Bronchial epithelial cell (primary cell): Measurements from ENCODE around the gene PRKD2. TPM values are rescaled to one million over a fixed set of nuclear protein-coding genes. Genes with fewer than 3 reads are reported as not detected.
"Not testable (repeated sequence)": the region's sequence is repeated elsewhere in the genome, so short reads cannot be mapped to it uniquely, and the experiment has no call there.

Source experiments
- DNase-seq: peaks from one replicate; pipeline ENCODE4 v3.0.0-alpha.2; 2010; ENCODE audit warnings: low read depth
- FAIRE-seq: peaks from 2 replicates; lab custom pipeline; 2011; peaks lifted over from hg19 to GRCh38; lab: Jason Lieb, UNC
- H3K27me3 ChIP-seq: 2 replicates; pipeline ENCODE4 v1.5.1; 2011; ENCODE audit warnings: low read length; ENCODE audit not compliant: control insufficient read depth, insufficient read depth
- H3K36me3 ChIP-seq: 2 replicates; pipeline ENCODE4 v1.5.1; 2011; ENCODE audit warnings: low read length; ENCODE audit not compliant: control insufficient read depth, insufficient read depth
- H3K4me3 ChIP-seq: 2 replicates; pipeline ENCODE4 v1.5.1; 2011; ENCODE audit warnings: mild to moderate bottlenecking, low read depth, low read length, control low read depth
- total RNA-seq: library from RNA; depleted of rRNA; stranded (reverse); fragments of >200 nt; gene quantifications from 2 replicates; pipeline ENCODE4 v1.2.1, GENCODE V29; 2014
- TF ChIP-seq, protein P1 (sequence below): IDR thresholded peaks from 2 replicates; pipeline ENCODE4 v1.5.1; 2011; ENCODE audit warnings: mild to moderate bottlenecking, moderate library complexity, low read length, control low read depth, inconsistent platforms; ENCODE audit not compliant: insufficient read depth, severe bottlenecking

PRKD2 gene
- total RNA-seq, result 18.8 and 24.5 TPM in 2 replicates

DNA sequence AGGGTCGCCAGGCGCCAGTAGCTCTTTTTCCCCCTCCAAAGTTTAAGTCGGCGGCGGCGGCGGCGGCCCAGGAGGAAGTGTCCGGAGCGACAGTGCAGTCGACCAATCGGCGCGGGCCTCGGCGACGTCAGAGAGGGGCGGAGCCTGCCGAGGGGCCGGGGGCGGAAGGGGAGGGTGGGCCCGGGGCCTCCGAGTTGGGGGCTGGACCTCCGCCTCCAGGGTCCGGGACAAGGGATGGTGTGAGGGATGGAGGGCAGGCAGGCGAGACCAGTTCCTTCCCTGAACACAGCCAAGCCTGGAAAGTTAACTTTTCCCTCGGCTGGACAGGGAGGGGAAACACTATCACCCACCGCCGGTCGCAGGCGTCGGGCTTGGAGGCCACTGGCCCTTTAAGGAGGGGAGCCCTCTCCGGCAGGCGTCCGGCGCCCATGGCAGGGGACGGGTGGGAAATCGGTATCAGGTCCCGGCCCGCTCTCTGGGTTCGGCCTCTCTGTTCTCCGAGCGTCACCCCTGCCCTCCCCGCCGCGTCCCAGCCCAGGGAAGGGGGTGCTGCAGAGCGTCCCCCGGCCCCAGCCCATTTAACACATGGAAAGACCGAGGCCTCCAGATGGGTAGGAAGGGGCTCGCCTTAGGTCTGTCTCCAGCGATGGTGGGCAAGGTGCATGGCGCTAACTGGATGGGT, at the start of gene PRKD2:
TSS of gene PRKD2 (minus strand) at position 81 of the 682 bp plus-strand sequence. CDS start 744 bp downstream, outside the sequence.
- H3K27me3 ChIP-seq, result no peaks in the 10 kb centered on the region
- DNase-seq, result peak; percentile 31
- peak within 1 kb of the TSS; percentile 83 for H3K4me3 ChIP-seq
- TF ChIP-seq, protein P1, sequence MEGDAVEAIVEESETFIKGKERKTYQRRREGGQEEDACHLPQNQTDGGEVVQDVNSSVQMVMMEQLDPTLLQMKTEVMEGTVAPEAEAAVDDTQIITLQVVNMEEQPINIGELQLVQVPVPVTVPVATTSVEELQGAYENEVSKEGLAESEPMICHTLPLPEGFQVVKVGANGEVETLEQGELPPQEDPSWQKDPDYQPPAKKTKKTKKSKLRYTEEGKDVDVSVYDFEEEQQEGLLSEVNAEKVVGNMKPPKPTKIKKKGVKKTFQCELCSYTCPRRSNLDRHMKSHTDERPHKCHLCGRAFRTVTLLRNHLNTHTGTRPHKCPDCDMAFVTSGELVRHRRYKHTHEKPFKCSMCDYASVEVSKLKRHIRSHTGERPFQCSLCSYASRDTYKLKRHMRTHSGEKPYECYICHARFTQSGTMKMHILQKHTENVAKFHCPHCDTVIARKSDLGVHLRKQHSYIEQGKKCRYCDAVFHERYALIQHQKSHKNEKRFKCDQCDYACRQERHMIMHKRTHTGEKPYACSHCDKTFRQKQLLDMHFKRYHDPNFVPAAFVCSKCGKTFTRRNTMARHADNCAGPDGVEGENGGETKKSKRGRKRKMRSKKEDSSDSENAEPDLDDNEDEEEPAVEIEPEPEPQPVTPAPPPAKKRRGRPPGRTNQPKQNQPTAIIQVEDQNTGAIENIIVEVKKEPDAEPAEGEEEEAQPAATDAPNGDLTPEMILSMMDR, result no peak
- peaks cover 15% of the 10 kb centered on the region for H3K36me3 ChIP-seq
- no peak for FAIRE-seq

DNA sequence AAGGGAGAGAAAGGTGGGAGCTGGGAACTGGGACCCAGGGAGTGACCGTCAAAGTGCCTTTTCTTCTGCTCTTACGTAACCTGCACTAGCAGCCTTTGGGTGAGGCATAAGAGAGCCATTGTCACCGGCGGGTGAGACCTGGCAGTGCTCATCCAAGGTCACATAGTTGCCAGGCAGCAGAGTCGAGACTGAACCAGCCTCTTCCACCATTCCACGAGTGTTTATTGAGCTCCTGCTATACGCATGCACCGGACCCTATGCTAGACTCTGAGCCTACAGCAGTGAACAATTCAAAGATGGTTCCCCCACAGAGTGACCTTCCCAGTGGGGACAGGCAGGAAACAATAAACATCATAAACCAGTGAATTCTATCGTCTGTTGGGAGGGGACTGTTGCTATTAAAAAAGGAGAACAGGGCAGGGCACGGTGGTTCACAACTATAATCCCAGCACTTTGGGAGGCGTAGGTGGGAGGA, 47.9 kb upstream of the PRKD2 start:
- no peak for FAIRE-seq
- TF ChIP-seq, protein P1, result no peak

DNA sequence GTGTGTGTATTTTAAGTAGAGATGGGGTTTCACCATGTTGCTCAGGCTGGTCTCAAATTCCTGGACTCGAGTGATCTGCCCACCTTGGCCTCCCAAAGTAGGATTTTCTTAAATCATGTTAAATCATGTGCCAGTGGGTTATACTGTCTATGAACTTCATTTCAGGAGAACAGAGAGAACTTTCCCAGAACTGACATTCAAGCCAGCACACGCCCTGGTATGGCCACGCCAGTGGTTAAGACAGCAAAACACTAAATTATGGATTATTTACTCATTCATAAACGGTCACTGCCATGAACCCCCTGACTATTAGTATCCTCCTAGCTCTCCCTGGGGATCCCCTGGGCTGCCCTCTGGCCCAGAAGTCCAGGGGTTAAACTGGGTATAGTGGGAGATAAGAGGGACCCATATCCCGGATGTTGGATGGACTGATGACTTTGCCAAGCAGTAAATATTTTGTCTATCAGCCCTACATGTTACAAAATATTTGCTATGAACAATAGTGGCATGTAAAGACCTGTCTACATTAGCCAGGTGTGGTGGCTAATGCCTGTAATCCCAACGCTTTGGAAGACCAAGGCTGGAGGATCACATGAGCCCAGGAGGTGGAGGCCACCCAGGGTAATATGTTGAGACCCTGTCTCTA, 45.5 kb upstream of the PRKD2 start:
- FAIRE-seq (peak; percentile 32), DNase-seq (peak; percentile 96)
- Histone ChIP-seq H3K27me3 (no peaks in the 10 kb centered on the region), H3K4me3 (no peak overlapping the region), H3K36me3 (no peaks in the 10 kb centered on the region)
- TF ChIP-seq, protein P1, result no peak

More for the DNA sequence above, 47.9 kb upstream of the PRKD2 start:
- Histone ChIP-seq H3K36me3 (no peaks in the 10 kb centered on the region), H3K27me3 (no peaks in the 10 kb centered on the region), H3K4me3 (no peak overlapping the region)
- DNase-seq, result no peak

DNA sequence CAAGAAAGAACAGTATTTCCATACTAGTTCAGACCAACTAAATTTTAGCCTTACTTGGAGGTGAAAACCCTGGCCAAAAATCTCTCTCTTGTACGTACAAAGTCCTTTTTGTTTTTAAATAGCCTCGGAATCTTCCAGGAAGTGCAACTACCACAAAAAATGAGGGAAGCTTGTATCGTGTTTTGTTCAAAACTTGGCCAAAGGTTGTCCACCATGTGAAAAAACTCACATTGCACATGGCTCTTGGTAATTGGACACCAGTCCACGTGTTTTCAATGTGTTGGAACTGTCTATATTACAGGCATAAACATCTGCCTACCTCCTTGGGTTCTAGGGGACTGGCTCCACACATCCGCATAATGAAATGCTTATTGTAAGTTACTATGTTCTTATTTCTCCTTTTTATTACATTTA, 44.5 kb upstream of the PRKD2 start:
- Histone ChIP-seq H3K27me3 (no peaks in the 10 kb centered on the region), H3K4me3 (no peak overlapping the region), H3K36me3 (peaks cover 5% of the 10 kb centered on the region)
- DNase-seq, result peak; percentile 37
- TF ChIP-seq, protein P1, result no peak
- FAIRE-seq, result no peak

DNA sequence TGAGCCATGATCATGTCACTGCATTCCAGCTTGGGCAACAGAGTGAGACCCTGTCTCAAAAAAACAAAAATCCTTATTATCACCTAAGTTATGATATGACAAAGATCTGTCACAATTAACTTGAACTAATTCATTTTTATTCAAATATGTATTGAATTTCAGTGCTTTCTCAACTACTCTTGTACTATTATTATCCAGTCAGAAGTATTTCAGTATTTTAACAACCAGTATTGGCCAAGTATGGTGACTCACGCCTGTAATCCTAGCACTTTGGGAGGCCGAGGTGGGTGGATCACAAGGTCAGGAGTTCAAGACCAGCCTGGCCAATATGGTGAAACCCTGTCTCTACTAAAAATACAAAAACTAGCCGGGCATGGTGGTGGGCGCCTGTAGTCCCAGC, 44.0 kb upstream of the PRKD2 start:
- not testable (repeated sequence) for H3K36me3 ChIP-seq, FAIRE-seq, H3K4me3 ChIP-seq, H3K27me3 ChIP-seq
- peak; percentile 34 for DNase-seq

DNA sequence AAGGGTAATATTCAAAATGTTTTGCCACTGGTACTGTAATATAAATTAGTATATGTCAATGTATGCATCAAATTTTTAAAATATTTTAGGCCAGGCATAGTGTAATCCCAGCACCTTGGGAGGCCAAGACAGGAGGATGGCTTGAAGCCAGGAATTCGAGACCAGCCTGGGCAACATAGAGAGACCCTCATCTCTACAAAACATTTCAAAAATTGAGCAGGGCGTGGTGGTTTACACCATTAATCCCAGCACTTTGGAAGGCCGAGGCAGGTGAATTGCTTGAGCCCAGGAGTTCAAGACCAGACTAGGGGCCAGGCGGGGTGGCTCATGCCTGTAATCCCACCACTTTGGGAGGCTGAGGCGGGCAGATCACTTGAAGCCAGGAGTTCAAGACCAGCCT, 43.4 kb upstream of the PRKD2 start:
- Histone ChIP-seq H3K27me3 (no peaks in the 10 kb centered on the region), H3K4me3 (no peak overlapping the region), H3K36me3 (peaks cover 5% of the 10 kb centered on the region)
- TF ChIP-seq, protein P1, result no peak
- no peak for DNase-seq
- FAIRE-seq, result no peak
